ENCODE data around the gene AP4M1. TPM values are rescaled to one million over a fixed set of nuclear protein-coding genes. Genes with fewer than 3 reads are reported as not detected.

AP4M1 gene
- total and polyA plus RNA-seq, 10 of the 15 experiments (the other 5 are each of a cell fraction or from before 2014, with no cell fraction given) = 0.77 to 16.1 (median 13.0) TPM

DNA sequence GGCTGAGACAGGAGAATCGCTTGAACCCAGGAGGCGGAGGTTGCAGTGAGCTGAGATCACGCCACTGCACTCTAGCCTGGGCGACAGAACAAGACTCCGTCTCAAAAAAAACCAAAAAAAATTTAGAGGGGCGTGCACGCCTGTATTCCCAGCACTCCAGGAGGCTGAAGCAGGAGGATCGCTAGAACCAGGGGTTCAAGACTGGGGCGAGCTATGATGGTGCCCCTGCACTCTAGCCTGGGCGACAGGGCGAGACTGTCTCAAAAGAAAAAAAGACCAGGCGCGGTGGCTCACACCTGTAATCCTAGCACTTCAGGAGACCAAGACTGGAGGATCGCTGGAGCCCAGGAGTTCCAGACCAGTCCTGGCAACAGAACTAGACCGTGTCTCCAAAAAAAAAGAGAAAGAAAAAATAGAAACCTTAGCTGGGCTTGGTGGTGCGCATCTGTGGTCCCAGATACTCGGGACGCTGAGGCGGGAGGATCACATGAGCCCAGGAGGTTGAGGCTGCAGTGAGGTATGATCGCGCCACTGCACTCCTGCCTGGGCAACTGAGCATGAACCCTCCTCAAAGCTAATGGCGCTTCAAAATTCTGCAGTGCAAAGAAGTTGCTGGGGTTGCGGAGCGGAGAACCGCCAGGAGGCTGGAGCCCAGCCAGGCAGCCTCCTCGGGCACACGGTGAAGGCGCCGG is 24.9 kb downstream of the AP4M1 start:
- Histone ChIP-seq H3K4me3 (peak overlapping the region; percentile 75), H3K9me3 (replicated peaks; ENCODE audit: control insufficient read depth, insufficient read depth, low read length) (no peaks in the 10 kb centered on the region), H3K4me1 (ENCODE audit: control insufficient read depth, insufficient read depth, low read length) (peaks cover 17% of the 10 kb centered on the region), H3K79me2 (ENCODE audit: control insufficient read depth, insufficient read depth, low read length) (peaks cover 13% of the 10 kb centered on the region), H3K4me2 (ENCODE audit: control insufficient read depth, insufficient read depth) (peak overlapping the region; percentile 81), H3K27me3 (replicated peaks in 1 of 2; ENCODE audit: control insufficient read depth in 2 of 2, insufficient read depth in 2 of 2, low read length in 1 of 2) (no peaks in the 10 kb centered on the region), H3K27ac (ENCODE audit: control insufficient read depth, insufficient read depth) (peak overlapping the region; percentile 99), H2AFZ (ENCODE audit: control insufficient read depth, low read depth, low read length) (peak overlapping the region; percentile 98), H4K20me1 (ENCODE audit: control insufficient read depth, insufficient read depth) (no peaks in the 10 kb centered on the region), H3K9ac (ENCODE audit: control insufficient read depth, insufficient read depth, low read length) (peak overlapping the region; percentile 87), H3K36me3 (ENCODE audit: control insufficient read depth in 2 of 2, insufficient read depth in 2 of 2, low read length in 1 of 2) (no peaks in the 10 kb centered on the region; a peak in 1 of 4 replicates)
- FAIRE-seq (no peak), ATAC-seq (peak; percentile 7), DNase-seq (ENCODE audit: low read depth, low spot score) (no peak)
- POLR2A ChIA-PET = interaction anchor here (0.7 to 2.3 kb wide), 4 partner anchors 25 to 68 kb away, joined by 4 to 18 read pairs (median 6); partner anchors contain the start of genes AP4M1, COPS6 and MCM7
- SMC1A ChIA-PET (ENCODE audit: uncharacterized antibody, unreplicated experiment) = interaction anchor here (1.1 to 2.2 kb wide), 4 partner anchors 25 to 207 kb away, joined by 3 to 9 read pairs (median 4); partner anchors contain the start of genes AP4M1, MCM7 and TRIM4
- CTCF ChIA-PET = interaction anchor here (0.7 to 1.0 kb wide), 3 partner anchors 40 to 89 kb away, joined by 3 read pairs; no protein-coding TSS in a partner anchor
- intact Hi-C loops (cut with micrococcal nuclease; ENCODE audit: unreplicated experiment) (loop anchor here (2.0 to 5.0 kb wide), 3 partner anchors 44 to 149 kb away; partner anchors contain the start of gene AZGP1), in situ Hi-C loops (cut with MboI) (no loop called here)
- TSS peak; percentile 93 for BruUV-seq (replicated peaks)
- RAD21 ChIA-PET (ENCODE audit: unreplicated experiment) = interaction anchor here (0.6 to 1.5 kb wide), 4 partner anchors 25 to 148 kb away, joined by 3 to 8 read pairs (median 4); partner anchors contain the start of genes AP4M1 and MCM7
- 5% methylated on average over 28 of the region's 29 CpGs for WGBS (ENCODE audit: insufficient coverage, insufficient replicate concordance, low lambda C conversion rate, missing lambda C conversion rate)
- TF ChIP-seq POLR2A (IDR thresholded peaks at IDR 0.05; ENCODE audit: low read depth, low read length) (no peak), ZNF217 (IDR thresholded peaks at IDR 0.05) (no peak), CEBPB (IDR thresholded peaks at IDR 0.05; ENCODE audit: borderline replicate concordance in 1 of 2, low read depth in 2 of 2, low read length in 2 of 2) (no peak), BRCA1 (IDR thresholded peaks at IDR 0.05; ENCODE audit: low read depth, low read length) (no peak), TBL1XR1 (IDR thresholded peaks at IDR 0.05; ENCODE audit: low read depth, low read length) (no peak), RUNX3 (IDR thresholded peaks at IDR 0.05; ENCODE audit: low read length) (no peak), MYC (IDR thresholded peaks at IDR 0.05; ENCODE audit: insufficient read depth, insufficient read length, insufficient replicate concordance, low read length, severe bottlenecking) (no peak), SMAD1 (IDR thresholded peaks at IDR 0.05; ENCODE audit: low read depth, partially characterized antibody) (no peak), RFX5 (IDR thresholded peaks at IDR 0.05; ENCODE audit: low read depth, low read length) (no peak), GABPA (IDR thresholded peaks at IDR 0.05; ENCODE audit: low read depth) (no peak), SMARCA5 (IDR thresholded peaks at IDR 0.05) (peak; percentile 77)
- TF ChIP-seq, protein P1, sequence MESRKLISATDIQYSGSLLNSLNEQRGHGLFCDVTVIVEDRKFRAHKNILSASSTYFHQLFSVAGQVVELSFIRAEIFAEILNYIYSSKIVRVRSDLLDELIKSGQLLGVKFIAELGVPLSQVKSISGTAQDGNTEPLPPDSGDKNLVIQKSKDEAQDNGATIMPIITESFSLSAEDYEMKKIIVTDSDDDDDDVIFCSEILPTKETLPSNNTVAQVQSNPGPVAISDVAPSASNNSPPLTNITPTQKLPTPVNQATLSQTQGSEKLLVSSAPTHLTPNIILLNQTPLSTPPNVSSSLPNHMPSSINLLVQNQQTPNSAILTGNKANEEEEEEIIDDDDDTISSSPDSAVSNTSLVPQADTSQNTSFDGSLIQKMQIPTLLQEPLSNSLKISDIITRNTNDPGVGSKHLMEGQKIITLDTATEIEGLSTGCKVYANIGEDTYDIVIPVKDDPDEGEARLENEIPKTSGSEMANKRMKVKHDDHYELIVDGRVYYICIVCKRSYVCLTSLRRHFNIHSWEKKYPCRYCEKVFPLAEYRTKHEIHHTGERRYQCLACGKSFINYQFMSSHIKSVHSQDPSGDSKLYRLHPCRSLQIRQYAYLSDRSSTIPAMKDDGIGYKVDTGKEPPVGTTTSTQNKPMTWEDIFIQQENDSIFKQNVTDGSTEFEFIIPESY (IDR thresholded peaks at IDR 0.05) = no peak
- TF ChIP-seq, protein P2, sequence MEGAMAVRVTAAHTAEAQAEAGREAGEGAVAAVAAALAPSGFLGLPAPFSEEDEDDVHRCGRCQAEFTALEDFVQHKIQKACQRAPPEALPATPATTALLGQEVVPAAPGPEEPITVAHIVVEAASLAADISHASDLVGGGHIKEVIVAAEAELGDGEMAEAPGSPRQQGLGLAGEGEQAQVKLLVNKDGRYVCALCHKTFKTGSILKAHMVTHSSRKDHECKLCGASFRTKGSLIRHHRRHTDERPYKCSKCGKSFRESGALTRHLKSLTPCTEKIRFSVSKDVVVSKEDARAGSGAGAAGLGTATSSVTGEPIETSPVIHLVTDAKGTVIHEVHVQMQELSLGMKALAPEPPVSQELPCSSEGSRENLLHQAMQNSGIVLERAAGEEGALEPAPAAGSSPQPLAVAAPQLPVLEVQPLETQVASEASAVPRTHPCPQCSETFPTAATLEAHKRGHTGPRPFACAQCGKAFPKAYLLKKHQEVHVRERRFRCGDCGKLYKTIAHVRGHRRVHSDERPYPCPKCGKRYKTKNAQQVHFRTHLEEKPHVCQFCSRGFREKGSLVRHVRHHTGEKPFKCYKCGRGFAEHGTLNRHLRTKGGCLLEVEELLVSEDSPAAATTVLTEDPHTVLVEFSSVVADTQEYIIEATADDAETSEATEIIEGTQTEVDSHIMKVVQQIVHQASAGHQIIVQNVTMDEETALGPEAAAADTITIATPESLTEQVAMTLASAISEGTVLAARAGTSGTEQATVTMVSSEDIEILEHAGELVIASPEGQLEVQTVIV (IDR thresholded peaks at IDR 0.05; ENCODE audit: borderline replicate concordance, partially characterized antibody) = peak; percentile 3
- TF ChIP-seq, protein P3, sequence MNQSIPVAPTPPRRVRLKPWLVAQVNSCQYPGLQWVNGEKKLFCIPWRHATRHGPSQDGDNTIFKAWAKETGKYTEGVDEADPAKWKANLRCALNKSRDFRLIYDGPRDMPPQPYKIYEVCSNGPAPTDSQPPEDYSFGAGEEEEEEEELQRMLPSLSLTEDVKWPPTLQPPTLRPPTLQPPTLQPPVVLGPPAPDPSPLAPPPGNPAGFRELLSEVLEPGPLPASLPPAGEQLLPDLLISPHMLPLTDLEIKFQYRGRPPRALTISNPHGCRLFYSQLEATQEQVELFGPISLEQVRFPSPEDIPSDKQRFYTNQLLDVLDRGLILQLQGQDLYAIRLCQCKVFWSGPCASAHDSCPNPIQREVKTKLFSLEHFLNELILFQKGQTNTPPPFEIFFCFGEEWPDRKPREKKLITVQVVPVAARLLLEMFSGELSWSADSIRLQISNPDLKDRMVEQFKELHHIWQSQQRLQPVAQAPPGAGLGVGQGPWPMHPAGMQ (IDR thresholded peaks at IDR 0.05; ENCODE audit: borderline replicate concordance) = no peak
- TF ChIP-seq, protein P4, sequence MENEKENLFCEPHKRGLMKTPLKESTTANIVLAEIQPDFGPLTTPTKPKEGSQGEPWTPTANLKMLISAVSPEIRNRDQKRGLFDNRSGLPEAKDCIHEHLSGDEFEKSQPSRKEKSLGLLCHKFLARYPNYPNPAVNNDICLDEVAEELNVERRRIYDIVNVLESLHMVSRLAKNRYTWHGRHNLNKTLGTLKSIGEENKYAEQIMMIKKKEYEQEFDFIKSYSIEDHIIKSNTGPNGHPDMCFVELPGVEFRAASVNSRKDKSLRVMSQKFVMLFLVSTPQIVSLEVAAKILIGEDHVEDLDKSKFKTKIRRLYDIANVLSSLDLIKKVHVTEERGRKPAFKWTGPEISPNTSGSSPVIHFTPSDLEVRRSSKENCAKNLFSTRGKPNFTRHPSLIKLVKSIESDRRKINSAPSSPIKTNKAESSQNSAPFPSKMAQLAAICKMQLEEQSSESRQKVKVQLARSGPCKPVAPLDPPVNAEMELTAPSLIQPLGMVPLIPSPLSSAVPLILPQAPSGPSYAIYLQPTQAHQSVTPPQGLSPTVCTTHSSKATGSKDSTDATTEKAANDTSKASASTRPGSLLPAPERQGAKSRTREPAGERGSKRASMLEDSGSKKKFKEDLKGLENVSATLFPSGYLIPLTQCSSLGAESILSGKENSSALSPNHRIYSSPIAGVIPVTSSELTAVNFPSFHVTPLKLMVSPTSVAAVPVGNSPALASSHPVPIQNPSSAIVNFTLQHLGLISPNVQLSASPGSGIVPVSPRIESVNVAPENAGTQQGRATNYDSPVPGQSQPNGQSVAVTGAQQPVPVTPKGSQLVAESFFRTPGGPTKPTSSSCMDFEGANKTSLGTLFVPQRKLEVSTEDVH (IDR thresholded peaks at IDR 0.05; ENCODE audit: low read depth, partially characterized antibody) = no peak
